Endothelial cell of umbilical vein (primary cell): ENCODE results near the gene CDK5R2. TPM values are rescaled to one million over a fixed set of nuclear protein-coding genes. Genes with fewer than 3 reads are reported as not detected.

Source experiments
- BruUV-seq: library from RNA; stranded (reverse); fragments of 400-500 nt; replicated peaks from 2 replicates; lab custom pipeline; 2021; lab: Mats Ljungman, UMichigan
- CTCF ChIA-PET: fragments of 300-600, 350-600 bp; sonication (Branson Sonifier 250); formaldehyde crosslinking; loops from one replicate; lab custom pipeline; 2021; ENCODE audit warnings: antibody characterized with exemption, inconsistent platforms; lab: Charles Lee
- POLR2A ChIA-PET: fragments of 300-600, 350-600 bp; sonication (Branson Sonifier 250); formaldehyde crosslinking; loops from one replicate; lab custom pipeline; 2021; ENCODE audit warnings: antibody characterized with exemption, inconsistent platforms; lab: Charles Lee
- DNase-seq: peaks from one replicate; pipeline ENCODE4 v3.0.0-alpha.2; 2011; ENCODE audit warnings: low read depth, low spot score
- FAIRE-seq: peaks from 2 replicates; lab custom pipeline; 2011; peaks lifted over from hg19 to GRCh38; lab: Jason Lieb, UNC
- H2AFZ ChIP-seq: 2 replicates; pipeline ENCODE4 v1.6.0; 2012; ENCODE audit warnings: low read depth, low read length, control low read depth, inconsistent platforms
- H3K27ac ChIP-seq: 2 replicates; pipeline ENCODE4 v1.5.1; 2011; ENCODE audit warnings: low read depth, mild to moderate bottlenecking, control low read depth, low read length, moderate library complexity; ENCODE audit not compliant: insufficient read depth
- H3K27me3 ChIP-seq, 2 experiments: 2 replicates each; pipeline versions ENCODE4 v1.6.0 to v1.6.1; 2011; ENCODE audit warnings: low read length in 2 of 2, mixed read lengths in 1 of 2; ENCODE audit not compliant: control insufficient read depth in 2 of 2, insufficient read depth in 2 of 2
- H3K36me3 ChIP-seq, 2 experiments: 2 replicates in 1 of 2; 3 replicates in 1 of 2; pipeline ENCODE4 v1.5.1; 2011; ENCODE audit warnings: low read length in 2 of 2, mild to moderate bottlenecking in 1 of 2, moderate library complexity in 1 of 2; ENCODE audit not compliant: control insufficient read depth in 2 of 2, insufficient read depth in 2 of 2; ENCODE audit errors: extremely low read depth in 1 of 2
- H3K4me1 ChIP-seq: 3 replicates; pipeline ENCODE4 v1.5.1; 2011; ENCODE audit warnings: mild to moderate bottlenecking, low read length; ENCODE audit not compliant: control insufficient read depth, insufficient read depth; ENCODE audit errors: extremely low read depth
- H3K4me2 ChIP-seq: 2 replicates; pipeline ENCODE4 v1.6.1; 2011; ENCODE audit warnings: low read length, control low read depth, mixed read lengths; ENCODE audit not compliant: insufficient read depth
- H3K4me3 ChIP-seq, 3 experiments: fragments of 200-600 bp in 1 of 3; sonication (generic), shearing (Covaris generic) in 1 of 3; replicated peaks in 1 of 3; 2 replicates each; pipeline ENCODE4 v1.5.1; 2011 to 2016; ENCODE audit warnings: control low read depth in 3 of 3, low read length in 3 of 3, mild to moderate bottlenecking in 2 of 3, inconsistent platforms in 1 of 3, low read depth in 1 of 3, moderate library complexity in 1 of 3; ENCODE audit not compliant: insufficient read depth in 1 of 3
- H3K79me2 ChIP-seq: 2 replicates; pipeline ENCODE4 v1.6.0; 2012; ENCODE audit warnings: low read length, inconsistent platforms; ENCODE audit not compliant: control insufficient read depth, insufficient read depth
- H3K9ac ChIP-seq: replicated peaks from 2 replicates; pipeline ENCODE3; 2011; ENCODE audit warnings: low read length, control low read depth; ENCODE audit not compliant: insufficient read depth; ENCODE audit errors: extremely low read depth
- H3K9me1 ChIP-seq: replicated peaks from 3 replicates; pipeline ENCODE4 v1.6.0; 2011; ENCODE audit warnings: mild to moderate bottlenecking, low read length; ENCODE audit not compliant: control insufficient read depth, insufficient read depth; ENCODE audit errors: extremely low read depth
- H3K9me3 ChIP-seq: replicated peaks from 2 replicates; pipeline ENCODE4 v1.5.1; 2012; ENCODE audit warnings: low read length, inconsistent platforms; ENCODE audit not compliant: control insufficient read depth, insufficient read depth
- H4K20me1 ChIP-seq: replicated peaks from 2 replicates; pipeline ENCODE3; 2011; ENCODE audit warnings: mild to moderate bottlenecking, low read length; ENCODE audit not compliant: control insufficient read depth, insufficient read depth; ENCODE audit errors: extremely low read depth
- EZH2 ChIP-seq: IDR thresholded peaks from 2 replicates; pipeline ENCODE4 v1.6.1; 2012; ENCODE audit warnings: borderline replicate concordance, low read depth, mild to moderate bottlenecking, moderate library complexity, low read length, inconsistent platforms; ENCODE audit not compliant: severe bottlenecking
- FOS ChIP-seq: IDR thresholded peaks from 2 replicates; pipeline ENCODE4 v1.6.1; 2011; ENCODE audit warnings: mild to moderate bottlenecking, low read length, moderate library complexity, borderline replicate concordance; ENCODE audit not compliant: insufficient read depth
- GATA2 ChIP-seq: IDR thresholded peaks from 2 replicates; pipeline ENCODE4 v1.7.0; 2011; ENCODE audit warnings: low read depth, mild to moderate bottlenecking, moderate library complexity, mixed read lengths, low read length; ENCODE audit not compliant: insufficient read length, insufficient read depth
- MYC ChIP-seq: IDR thresholded peaks from one replicate; pipeline ENCODE4 v1.6.1; 2011; ENCODE audit warnings: mild to moderate bottlenecking, low read depth, low read length
- POLR2A ChIP-seq: IDR thresholded peaks from 2 replicates; pipeline ENCODE4 v1.6.1; 2012; ENCODE audit warnings: low read depth, mild to moderate bottlenecking, control low read depth, low read length
- POLR2AphosphoS5 ChIP-seq: IDR thresholded peaks from 2 replicates; pipeline ENCODE4 v1.6.1; 2012; ENCODE audit warnings: low read depth, mild to moderate bottlenecking, control low read depth, low read length, moderate library complexity; ENCODE audit not compliant: insufficient read depth
- dilution Hi-C: fragments of 300-500 bp; cut with MboI; formaldehyde crosslinking; loops from one replicate; pipeline ENCODE4 v1.15.0; 2019; ENCODE audit warnings: low sequenced_read_pairs; ENCODE audit not compliant: extremely low pct_ligation_motif_present
- intact Hi-C: fragments of 100-400 bp; cut with micrococcal nuclease; formaldehyde crosslinking; loops from one replicate; pipeline ENCODE4 v1.10.0; 2022
- polyA plus RNA-seq, 4 experiments: library from polyadenylated mRNA; depleted of rRNA in 3 of 4; stranded (reverse) in 3 of 4; unstranded in 1 of 4; fragments of >200 nt; gene quantifications; 2 replicates each; pipeline versions ENCODE4 v1.2.1 to v1.2.3, GENCODE V29; 2011 to 2012; ENCODE audit warnings: missing spikeins in 1 of 4
- total RNA-seq: library from RNA; stranded (reverse); gene quantifications from 2 replicates; pipeline ENCODE4 v1.2.3, GENCODE V29; 2021
- TF ChIP-seq, protein P1 (sequence below), 2 donors: IDR thresholded peaks; 1 replicate in 1 of 2; 2 replicates in 1 of 2; pipeline ENCODE4 v1.5.1; 2011; ENCODE audit warnings: low read length in 2 of 2, mild to moderate bottlenecking in 2 of 2, moderate library complexity in 2 of 2, control low read depth in 1 of 2, inconsistent platforms in 1 of 2, low read depth in 1 of 2; ENCODE audit not compliant: insufficient read depth in 1 of 2; ENCODE audit errors: extremely low read depth in 1 of 2
- TF ChIP-seq, protein P2 (sequence below): IDR thresholded peaks from 2 replicates; pipeline ENCODE4 v1.6.1; 2011; ENCODE audit not compliant: insufficient read depth, insufficient read length

Gene CDK5R2
- total and polyA plus RNA-seq, 2 donors (not counting 3 experiments of a cell fraction or from before 2014, with no cell fraction given): 0.03 TPM; not detected in 1

DNA sequence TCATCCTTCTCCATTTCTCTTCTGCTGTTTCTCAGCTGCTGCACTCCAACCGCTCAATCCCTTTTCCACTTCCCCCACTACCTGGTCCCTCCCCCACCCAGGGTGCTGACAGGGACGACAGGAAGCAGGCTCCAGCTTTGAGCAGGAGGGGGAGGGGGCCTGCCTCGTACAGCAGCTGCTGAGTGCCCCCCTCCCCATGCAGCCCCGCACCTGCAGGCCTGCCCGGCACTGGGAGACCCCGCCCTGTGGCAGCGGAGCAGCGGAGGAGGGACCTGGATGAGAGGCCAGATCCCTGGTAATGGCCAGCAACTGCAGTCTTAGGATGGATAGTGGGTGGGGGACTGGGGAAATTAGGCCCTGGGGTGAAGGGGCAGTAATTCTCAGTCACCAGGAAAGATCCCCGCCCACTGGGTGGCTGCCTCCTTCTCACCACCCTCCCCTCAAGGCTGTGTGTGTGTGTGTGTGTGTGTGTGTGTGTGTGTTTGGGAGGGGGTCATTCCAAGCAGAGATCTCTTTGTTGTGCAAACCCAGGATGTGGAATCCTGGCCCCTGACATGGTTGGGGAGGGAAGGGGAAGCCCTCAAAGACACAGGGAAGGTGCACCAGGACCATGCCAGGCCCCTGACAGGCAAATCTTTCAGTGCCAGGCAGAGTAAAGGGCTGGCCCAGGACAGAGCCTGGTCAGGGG is 40.6 kb downstream of the CDK5R2 start:
- BruUV-seq: no TSS peak
- Histone ChIP-seq H3K9me3 (no peaks in the 10 kb centered on the region), H3K9ac (no peak overlapping the region), H3K36me3 (no peaks in the 10 kb centered on the region), H3K4me2 (no peak overlapping the region), H4K20me1 (no peaks in the 10 kb centered on the region), H3K79me2 (no peaks in the 10 kb centered on the region), H3K4me3 (no peak overlapping the region), H3K27ac (no peak overlapping the region), H3K27me3 (peaks cover 72 to 76% of the 10 kb centered on the region in 2 experiments), H3K9me1 (no peaks in the 10 kb centered on the region), H3K4me1 (no peaks in the 10 kb centered on the region), H2AFZ (no peak overlapping the region)
- no peak for DNase-seq
- ChIA-PET POLR2A (no interaction called here), CTCF (interaction anchor here (8.0 kb wide), 1 partner anchor 19 kb away, joined by 56 read pairs; no protein-coding TSS in a partner anchor)
- TF ChIP-seq EZH2: no peak
- TF ChIP-seq, protein P1, sequence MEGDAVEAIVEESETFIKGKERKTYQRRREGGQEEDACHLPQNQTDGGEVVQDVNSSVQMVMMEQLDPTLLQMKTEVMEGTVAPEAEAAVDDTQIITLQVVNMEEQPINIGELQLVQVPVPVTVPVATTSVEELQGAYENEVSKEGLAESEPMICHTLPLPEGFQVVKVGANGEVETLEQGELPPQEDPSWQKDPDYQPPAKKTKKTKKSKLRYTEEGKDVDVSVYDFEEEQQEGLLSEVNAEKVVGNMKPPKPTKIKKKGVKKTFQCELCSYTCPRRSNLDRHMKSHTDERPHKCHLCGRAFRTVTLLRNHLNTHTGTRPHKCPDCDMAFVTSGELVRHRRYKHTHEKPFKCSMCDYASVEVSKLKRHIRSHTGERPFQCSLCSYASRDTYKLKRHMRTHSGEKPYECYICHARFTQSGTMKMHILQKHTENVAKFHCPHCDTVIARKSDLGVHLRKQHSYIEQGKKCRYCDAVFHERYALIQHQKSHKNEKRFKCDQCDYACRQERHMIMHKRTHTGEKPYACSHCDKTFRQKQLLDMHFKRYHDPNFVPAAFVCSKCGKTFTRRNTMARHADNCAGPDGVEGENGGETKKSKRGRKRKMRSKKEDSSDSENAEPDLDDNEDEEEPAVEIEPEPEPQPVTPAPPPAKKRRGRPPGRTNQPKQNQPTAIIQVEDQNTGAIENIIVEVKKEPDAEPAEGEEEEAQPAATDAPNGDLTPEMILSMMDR (IDR thresholded peaks at IDR 0.05; ENCODE audit: extremely low read depth in 1 of 2, insufficient read depth in 1 of 2, low read depth in 1 of 2, low read length in 2 of 2): no peak
- no peak for TF ChIP-seq GATA2
- TF ChIP-seq FOS: no peak
- TF ChIP-seq POLR2A: no peak
- no peak for TF ChIP-seq POLR2AphosphoS5
- TF ChIP-seq MYC: no peak
- TF ChIP-seq, protein P2, sequence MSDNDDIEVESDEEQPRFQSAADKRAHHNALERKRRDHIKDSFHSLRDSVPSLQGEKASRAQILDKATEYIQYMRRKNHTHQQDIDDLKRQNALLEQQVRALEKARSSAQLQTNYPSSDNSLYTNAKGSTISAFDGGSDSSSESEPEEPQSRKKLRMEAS: no peak
- FAIRE-seq: no peak
- dilution Hi-C loops: no loop called here
- intact Hi-C loops: no loop called here
